CD14-positive monocyte (primary cell): ENCODE measurements around the gene BARHL2. TPM values are rescaled to one million over a fixed set of nuclear protein-coding genes. Genes with fewer than 3 reads are reported as not detected.
A peak's percentile ranks its signal among the peaks of the same experiment; 100 is the strongest.

Source experiments
- DNase-seq, 3 donors: peaks; one replicate each; pipeline ENCODE4 v3.0.0-alpha.2; 2011 to 2022
- H2AFZ ChIP-seq: 2 replicates; pipeline ENCODE4 v1.6.0; 2012; ENCODE audit warnings: mild to moderate bottlenecking, low read depth, low read length, inconsistent platforms; ENCODE audit not compliant: insufficient read depth, poor library complexity, severe bottlenecking
- H3K27ac ChIP-seq, 2 donors: 1 replicate in 1 of 2; 2 replicates in 1 of 2; pipeline ENCODE4 v1.5.1; 2012 to 2013; ENCODE audit warnings: low read length in 2 of 2, control low read depth in 1 of 2, inconsistent platforms in 1 of 2, low read depth in 1 of 2, mild to moderate bottlenecking in 1 of 2
- H3K27me3 ChIP-seq, 2 donors: one replicate each; pipeline versions ENCODE4 v1.6.0 to v1.6.1; 2011 to 2013; ENCODE audit warnings: low read length in 2 of 2; ENCODE audit not compliant: control insufficient read depth in 2 of 2, insufficient read depth in 2 of 2
- H3K36me3 ChIP-seq, 2 donors: replicated peaks in 1 of 2; 1 replicate in 1 of 2; 2 replicates in 1 of 2; pipeline versions ENCODE4 v1.5.1 to v1.6.1; 2012 to 2013; ENCODE audit warnings: low read length in 2 of 2, control low read depth in 1 of 2, inconsistent platforms in 1 of 2, mild to moderate bottlenecking in 1 of 2; ENCODE audit not compliant: insufficient read depth in 2 of 2, control insufficient read depth in 1 of 2
- H3K4me1 ChIP-seq, 2 donors: 1 replicate in 1 of 2; 2 replicates in 1 of 2; pipeline versions ENCODE4 v1.5.1 to v1.6.1; 2012 to 2013; ENCODE audit warnings: low read length in 2 of 2, control low read depth in 1 of 2, inconsistent platforms in 1 of 2, mild to moderate bottlenecking in 1 of 2, moderate library complexity in 1 of 2; ENCODE audit not compliant: insufficient read depth in 2 of 2, control insufficient read depth in 1 of 2
- H3K4me2 ChIP-seq: replicated peaks from 2 replicates; pipeline ENCODE3; 2012; ENCODE audit warnings: low read length, moderate library complexity, mild to moderate bottlenecking; ENCODE audit not compliant: poor library complexity, severe bottlenecking; ENCODE audit errors: extremely low read depth
- H3K4me3 ChIP-seq, 3 experiments: fragments of 200-600 bp in 1 of 3; sonication (generic) in 1 of 3; replicated peaks in 1 of 3; 1 replicate in 2 of 3; 2 replicates in 1 of 3; pipeline ENCODE4 v1.5.1; 2011 to 2013; ENCODE audit warnings: low read length in 3 of 3, mild to moderate bottlenecking in 3 of 3, control low read depth in 2 of 3, low read depth in 2 of 3, inconsistent platforms in 1 of 3, moderate library complexity in 1 of 3
- H3K79me2 ChIP-seq: 2 replicates; pipeline ENCODE4 v1.6.0; 2012; ENCODE audit warnings: mild to moderate bottlenecking, control low read depth, inconsistent platforms, low read length, moderate library complexity; ENCODE audit not compliant: insufficient read depth
- H3K9ac ChIP-seq: 2 replicates; pipeline ENCODE4 v1.6.0; 2017; ENCODE audit warnings: low read length, mild to moderate bottlenecking; ENCODE audit not compliant: insufficient read depth, poor library complexity, severe bottlenecking
- H3K9me3 ChIP-seq, 2 donors: replicated peaks in 1 of 2; 1 replicate in 1 of 2; 2 replicates in 1 of 2; pipeline versions ENCODE4 v1.5.1 to v1.6.1; 2012 to 2013; ENCODE audit warnings: low read length in 2 of 2, control low read depth in 1 of 2; ENCODE audit not compliant: control insufficient read depth in 1 of 2, insufficient read depth in 1 of 2
- H4K20me1 ChIP-seq: 2 replicates; pipeline ENCODE4 v1.6.0; 2012; ENCODE audit warnings: mild to moderate bottlenecking, low read length, control low read depth, moderate library complexity; ENCODE audit not compliant: insufficient read depth
- H3K27ac Mint-ChIP-seq, 7 donors: one replicate each; pipeline ENCODE4 v1.8.0; 2020; ENCODE audit warnings: mild to moderate bottlenecking in 7 of 7, mixed read lengths in 7 of 7, moderate library complexity in 6 of 7, inconsistent platforms in 2 of 7
- H3K27me3 Mint-ChIP-seq, 3 donors: one replicate each; pipeline ENCODE4 v1.8.0; 2021 to 2022; ENCODE audit warnings: low read depth in 3 of 3, mild to moderate bottlenecking in 3 of 3, mixed read lengths in 3 of 3, moderate library complexity in 3 of 3, inconsistent platforms in 1 of 3
- H3K36me3 Mint-ChIP-seq, 2 donors: one replicate each; pipeline ENCODE4 v1.8.0; 2020; ENCODE audit warnings: mixed read lengths in 2 of 2, inconsistent platforms in 1 of 2, mild to moderate bottlenecking in 1 of 2
- H3K4me1 Mint-ChIP-seq: one replicate; pipeline ENCODE4 v1.8.0; 2020; ENCODE audit warnings: mild to moderate bottlenecking, mixed read lengths
- H3K4me3 Mint-ChIP-seq, 2 donors: one replicate each; pipeline ENCODE4 v1.8.0; 2020; ENCODE audit warnings: mild to moderate bottlenecking in 2 of 2, mixed read lengths in 2 of 2, moderate library complexity in 1 of 2
- H3K9me3 Mint-ChIP-seq, 7 donors: one replicate each; pipeline ENCODE4 v1.8.0; 2020 to 2022; ENCODE audit warnings: mixed read lengths in 7 of 7, mild to moderate bottlenecking in 6 of 7, moderate library complexity in 6 of 7, inconsistent platforms in 2 of 7
- CTCF ChIP-seq: fragments of 200-600 bp; IDR thresholded peaks from one replicate; pipeline ENCODE4 v1.8.0; 2022; ENCODE audit warnings: antibody characterized with exemption, mild to moderate bottlenecking
- WGBS: methylation state at CpG from one replicate; pipeline ENCODE4 v1.1.5; 2013; ENCODE audit warnings: missing lambda C conversion rate; ENCODE audit not compliant: insufficient coverage; 5-methylcytosine and 5-hydroxymethylcytosine counted together
- intact Hi-C, 2 donors: fragments of 100-400 bp; cut with micrococcal nuclease; formaldehyde crosslinking; loops; one replicate each; pipeline versions ENCODE4 v1.15.0 to v1.15.1; 2023
- polyA plus RNA-seq, 3 donors: library from polyadenylated mRNA; depleted of rRNA in 1 of 3; unstranded in 2 of 3; stranded (reverse) in 1 of 3; fragments of 300-500 nt in 2 of 3; fragments of >200 nt in 1 of 3; fragmentation: Illumina TruSeq in 2 of 3; gene quantifications; 1 replicate in 2 of 3; 2 replicates in 1 of 3; pipeline ENCODE4 v1.2.3, GENCODE V29; 2012 to 2021

BARHL2 gene
- polyA plus RNA-seq, 3 donors: not detected

- Histone ChIP-seq H3K9me3 (no peaks in the 10 kb centered on the region), H3K4me3 (no peak overlapping the region), H3K4me2 (no peak overlapping the region), H3K36me3 (no peaks in the 10 kb centered on the region), H3K27me3 (peaks cover 0 to 6% of the 10 kb centered on the region in 2 donors), H3K27ac (no peak overlapping the region), H2AFZ (no peak overlapping the region), H3K9ac (no peak overlapping the region), H3K79me2 (no peaks in the 10 kb centered on the region), H3K4me1 (no peaks in the 10 kb centered on the region), H4K20me1 (no peaks in the 10 kb centered on the region)
- Mint-ChIP-seq H3K36me3 (no peaks in the 10 kb centered on the region), H3K4me1 (no peaks in the 10 kb centered on the region), H3K27me3 (peaks cover 14 to 20% (median 16%) of the 10 kb centered on the region in 3 donors), H3K9me3 (peaks cover 0 to 4% (median 0%) of the 10 kb centered on the region in 7 donors), H3K27ac (peak overlapping the region in 1 of 7 donors; percentile 14), H3K4me3 (no peak overlapping the region)
- intact Hi-C loops: no loop called here
- WGBS: 88% methylated on average over 7 of the region's 7 CpGs
- TF ChIP-seq CTCF: no peak
- no peak for DNase-seq
These were observed 44.1 kb upstream of the BARHL2 start for GRCh38 chr1:90761156-90761555.

GRCh38 chr1:90753556-90753955 is 36.5 kb upstream of the BARHL2 start:
- Mint-ChIP-seq H3K4me1 (no peaks in the 10 kb centered on the region), H3K36me3 (no peaks in the 10 kb centered on the region), H3K27ac (no peak overlapping the region), H3K4me3 (no peak overlapping the region), H3K9me3 (peaks cover 0 to 1% (median 0%) of the 10 kb centered on the region in 7 donors), H3K27me3 (peaks cover 3 to 14% (median 7%) of the 10 kb centered on the region in 3 donors)
- Histone ChIP-seq H3K9ac (no peak overlapping the region), H3K27ac (no peak overlapping the region), H2AFZ (no peak overlapping the region), H3K4me1 (no peaks in the 10 kb centered on the region), H4K20me1 (no peaks in the 10 kb centered on the region), H3K9me3 (no peaks in the 10 kb centered on the region), H3K27me3 (peaks cover 6 to 7% of the 10 kb centered on the region in 2 donors), H3K36me3 (no peaks in the 10 kb centered on the region), H3K4me3 (no peak overlapping the region), H3K79me2 (no peaks in the 10 kb centered on the region), H3K4me2 (no peak overlapping the region)
- no CpG with 5 or more reads among the region's 1 CpG for WGBS
- intact Hi-C loops: no loop called here
- no peak for DNase-seq
- TF ChIP-seq CTCF: no peak
